Stomach (tissue), 9 donors: ENCODE results near the gene CDC37L1. TPM values are rescaled to one million over a fixed set of nuclear protein-coding genes. Genes with fewer than 3 reads are reported as not detected.
A peak's percentile ranks its signal among the peaks of the same experiment; 100 is the strongest.

Experiments
- DNase-seq, 2 donors: peaks; one replicate each; pipeline versions ENCODE4 v3.0.0 to v3.0.0-alpha.2; 2013 to 2019
- H3K27ac ChIP-seq, 5 donors: fragments of 200-600 bp in 4 of 5; sonication (generic) in 4 of 5; one replicate each; pipeline ENCODE4 v1.5.1; 2013 to 2019; ENCODE audit warnings: mild to moderate bottlenecking in 1 of 5, moderate library complexity in 1 of 5
- H3K27me3 ChIP-seq, 3 donors: fragments of 200-600 bp; sonication (generic); one replicate each; pipeline ENCODE4 v1.5.1; 2017 to 2019; ENCODE audit warnings: mixed run types in 1 of 3
- H3K36me3 ChIP-seq, 4 donors: fragments of 200-600 bp; sonication (generic); 1 replicate in 3 of 4; 2 replicates in 1 of 4; pipeline ENCODE4 v1.5.1; 2016 to 2019
- H3K4me1 ChIP-seq, 4 donors: fragments of 200-600 bp; sonication (generic); one replicate each; pipeline ENCODE4 v1.5.1; 2016 to 2019
- H3K4me3 ChIP-seq, 4 donors: fragments of 200-600 bp; sonication (generic) in 3 of 4; one replicate each; pipeline ENCODE4 v1.5.1; 2016 to 2019; ENCODE audit warnings: mild to moderate bottlenecking in 1 of 4
- H3K9me3 ChIP-seq, 4 donors: fragments of 200-600 bp; sonication (generic); one replicate each; pipeline ENCODE4 v1.5.1; 2016 to 2019
- EP300 ChIP-seq: sonication (generic); formaldehyde crosslinking; IDR thresholded peaks from one replicate; pipeline ENCODE4 v1.6.1; 2017; ENCODE audit warnings: antibody characterized with exemption
- POLR2A ChIP-seq, 4 donors: fragments of 450-650 bp; IDR thresholded peaks; one replicate each; pipeline ENCODE4 v1.6.1; 2016; ENCODE audit warnings: antibody characterized with exemption in 4 of 4, control low read depth in 2 of 4, mild to moderate bottlenecking in 1 of 4, moderate library complexity in 1 of 4
- POLR2AphosphoS5 ChIP-seq, 3 donors: sonication (generic); formaldehyde crosslinking; IDR thresholded peaks; one replicate each; pipeline ENCODE4 v1.6.1; 2016; ENCODE audit warnings: antibody characterized with exemption in 3 of 3
- WGBS, 5 donors: extraction: QIAGEN DNeasy Blood & Tissue Kit in 3 of 5; methylation state at CpG; one replicate each; pipeline versions ENCODE4 v1.1.5 to v1.1.7; 2013 to 2018; 5-methylcytosine and 5-hydroxymethylcytosine counted together
- intact Hi-C: fragments of 100-400 bp; cut with DNase I; formaldehyde crosslinking; loops from one replicate; pipeline ENCODE4 v1.15.1; 2023; ENCODE audit warnings: low total_unique reads
- polyA plus RNA-seq, 3 donors: library from polyadenylated mRNA; stranded (reverse); fragments of 200-250 nt; gene quantifications; one replicate each; pipeline ENCODE4 v1.2.3, GENCODE V29; 2013
- total RNA-seq, 5 donors: library from RNA; depleted of rRNA; stranded (reverse); fragments of >200 nt; gene quantifications; one replicate each; pipeline versions ENCODE4 v1.1.0 to v1.2.3, GENCODE V29; 2014 to 2016
- TF ChIP-seq, protein P1 (sequence below), 7 experiments: fragments of 450-650 bp in 4 of 7; fragments of 200-600 bp in 3 of 7; sonication (generic) in 3 of 7; IDR thresholded peaks; one replicate each; pipeline ENCODE4 v1.5.1; 2016 to 2019; ENCODE audit warnings: antibody characterized with exemption in 7 of 7, control low read depth in 2 of 7, mild to moderate bottlenecking in 1 of 7
- donor health status: healthy with polysubstance abuse.
- donor health status: Bipolar disorder and iron deficiency.
- donor health status: healthy.

CDC37L1 gene
- total and polyA plus RNA-seq, 8 donors, result 3.5 to 56.7 (median 20.7) TPM

DNA sequence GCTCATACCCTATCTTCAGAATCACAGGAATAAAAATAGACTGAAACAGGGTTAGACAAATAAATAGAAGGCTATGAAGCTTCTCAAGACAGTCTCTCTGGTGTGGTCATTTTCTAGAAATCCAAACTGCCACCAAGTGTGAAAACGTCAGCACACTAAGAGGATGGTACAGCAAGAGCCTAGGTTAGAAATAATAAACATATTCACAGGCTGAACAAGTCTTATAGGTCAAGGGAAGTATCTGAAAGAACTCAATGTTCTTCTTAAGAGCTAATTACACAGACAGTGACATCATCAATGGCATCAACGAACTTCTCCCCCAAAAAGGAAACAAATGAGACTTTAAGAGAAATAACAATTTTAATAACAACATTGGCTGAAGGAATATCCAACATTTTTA is 39.9 kb upstream of the CDC37L1 start:
- no peak for DNase-seq
- TF ChIP-seq POLR2AphosphoS5 (IDR thresholded peaks at IDR 0.05), result no peak
- no peak for TF ChIP-seq EP300
- TF ChIP-seq, protein P1, sequence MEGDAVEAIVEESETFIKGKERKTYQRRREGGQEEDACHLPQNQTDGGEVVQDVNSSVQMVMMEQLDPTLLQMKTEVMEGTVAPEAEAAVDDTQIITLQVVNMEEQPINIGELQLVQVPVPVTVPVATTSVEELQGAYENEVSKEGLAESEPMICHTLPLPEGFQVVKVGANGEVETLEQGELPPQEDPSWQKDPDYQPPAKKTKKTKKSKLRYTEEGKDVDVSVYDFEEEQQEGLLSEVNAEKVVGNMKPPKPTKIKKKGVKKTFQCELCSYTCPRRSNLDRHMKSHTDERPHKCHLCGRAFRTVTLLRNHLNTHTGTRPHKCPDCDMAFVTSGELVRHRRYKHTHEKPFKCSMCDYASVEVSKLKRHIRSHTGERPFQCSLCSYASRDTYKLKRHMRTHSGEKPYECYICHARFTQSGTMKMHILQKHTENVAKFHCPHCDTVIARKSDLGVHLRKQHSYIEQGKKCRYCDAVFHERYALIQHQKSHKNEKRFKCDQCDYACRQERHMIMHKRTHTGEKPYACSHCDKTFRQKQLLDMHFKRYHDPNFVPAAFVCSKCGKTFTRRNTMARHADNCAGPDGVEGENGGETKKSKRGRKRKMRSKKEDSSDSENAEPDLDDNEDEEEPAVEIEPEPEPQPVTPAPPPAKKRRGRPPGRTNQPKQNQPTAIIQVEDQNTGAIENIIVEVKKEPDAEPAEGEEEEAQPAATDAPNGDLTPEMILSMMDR (IDR thresholded peaks at IDR 0.05), result no peak
- TF ChIP-seq POLR2A (IDR thresholded peaks at IDR 0.05), result no peak
- WGBS, 5 donors, result 60 to 70% (median 66%) methylated on average over 2 of the region's 2 CpGs
- H3K9me3 ChIP-seq, result no peaks in the 10 kb centered on the region
- H3K27me3 ChIP-seq, result no peaks in the 10 kb centered on the region
- H3K27ac ChIP-seq, result no peak overlapping the region
- H3K4me1 ChIP-seq, result no peaks in the 10 kb centered on the region
- H3K36me3 ChIP-seq, result peaks cover 0 to 11% (median 0%) of the 10 kb centered on the region in 4 donors
- intact Hi-C loops, result no loop called here
- no peak overlapping the region for H3K4me3 ChIP-seq

DNA sequence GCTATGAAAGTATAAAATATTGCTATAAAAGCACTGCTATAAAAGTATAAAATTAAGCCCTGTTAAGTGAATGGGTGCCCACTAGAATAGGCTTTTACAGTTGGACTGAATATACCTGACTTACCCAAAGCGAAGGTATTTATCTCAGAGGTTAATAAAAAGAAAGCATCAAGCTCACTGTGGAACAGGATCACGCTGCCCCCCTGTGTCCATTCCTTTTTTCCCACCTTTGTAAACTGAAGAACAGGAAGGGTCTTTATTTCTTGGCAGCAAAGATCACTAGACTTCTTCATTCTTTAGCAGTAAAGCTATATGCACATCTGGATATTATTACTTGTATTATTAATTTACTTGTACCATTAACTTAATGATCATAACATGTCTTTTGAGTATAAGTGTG is 39.3 kb upstream of the CDC37L1 start:
- no peaks in the 10 kb centered on the region for H3K4me1 ChIP-seq
- no peaks in the 10 kb centered on the region for H3K27me3 ChIP-seq
- TF ChIP-seq, protein P1 (IDR thresholded peaks at IDR 0.05), result peak in 1 of 7 experiments; percentile 24
- no peak for TF ChIP-seq POLR2A (IDR thresholded peaks at IDR 0.05)
- no peak for TF ChIP-seq POLR2AphosphoS5 (IDR thresholded peaks at IDR 0.05)
- no peak for TF ChIP-seq EP300
- H3K27ac ChIP-seq, result no peak overlapping the region
- peaks cover 0 to 9% (median 0%) of the 10 kb centered on the region in 4 donors for H3K36me3 ChIP-seq
- DNase-seq, result peak; percentile 31 to 55
- 60 to 72% (median 66%) methylated on average over 2 of the region's 2 CpGs for WGBS, 5 donors
- no peak overlapping the region for H3K4me3 ChIP-seq
- intact Hi-C loops, result no loop called here
- no peaks in the 10 kb centered on the region for H3K9me3 ChIP-seq

DNA sequence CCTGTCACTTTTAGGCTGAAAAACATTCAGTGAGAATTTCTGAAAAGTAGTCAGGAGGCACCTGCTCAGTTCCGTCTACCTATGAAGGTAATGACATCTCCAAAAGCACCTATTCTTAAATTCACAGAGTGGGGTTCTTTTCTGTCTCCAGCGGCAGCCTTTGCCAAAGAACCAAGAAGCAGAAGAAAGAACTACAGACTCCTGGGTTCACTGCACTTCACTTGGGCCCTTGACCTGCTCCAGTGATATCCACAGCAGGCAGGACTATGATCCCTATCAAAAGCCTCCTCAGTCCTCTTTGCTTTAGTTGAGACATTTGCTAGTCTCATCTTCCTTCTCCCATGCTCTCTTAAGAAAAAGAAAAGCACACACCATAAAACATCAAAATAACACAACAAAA is 37.0 kb upstream of the CDC37L1 start:
- Histone ChIP-seq H3K27ac (no peak overlapping the region), H3K4me3 (no peak overlapping the region), H3K36me3 (peaks cover 0 to 7% (median 0%) of the 10 kb centered on the region in 4 donors), H3K4me1 (no peaks in the 10 kb centered on the region), H3K9me3 (no peaks in the 10 kb centered on the region), H3K27me3 (no peaks in the 10 kb centered on the region)
- DNase-seq, result no peak
- no peak for TF ChIP-seq EP300
- no peak for TF ChIP-seq POLR2A (IDR thresholded peaks at IDR 0.05)
- TF ChIP-seq POLR2AphosphoS5 (IDR thresholded peaks at IDR 0.05), result no peak
- TF ChIP-seq, protein P1 (IDR thresholded peaks at IDR 0.05), result no peak
- intact Hi-C loops, result no loop called here
- 94 to 98% (median 96%) methylated on average over 2 of the region's 2 CpGs for WGBS, 5 donors

DNA sequence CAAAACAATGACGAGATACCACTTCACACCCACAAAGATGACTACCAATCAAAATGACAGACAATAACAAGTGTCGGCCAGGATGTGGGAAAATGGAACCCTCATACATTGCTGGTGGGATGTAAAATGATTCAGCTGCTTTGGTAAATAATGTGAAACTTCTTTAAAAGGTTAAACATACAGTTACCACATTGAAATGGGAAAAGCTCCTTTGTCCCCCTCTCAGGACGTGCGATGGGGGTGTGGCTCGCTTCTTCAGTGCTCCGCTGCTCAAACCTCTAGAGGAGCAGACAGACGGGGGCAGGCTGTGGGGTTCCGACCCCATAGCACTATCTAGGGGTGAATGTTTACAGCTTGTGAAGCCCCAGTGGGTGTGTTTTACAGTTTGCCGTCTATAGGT is 25.3 kb upstream of the CDC37L1 start:
- H3K36me3 ChIP-seq, result peaks cover 0 to 15% (median 3%) of the 10 kb centered on the region in 4 donors
- H3K4me3 ChIP-seq, result no peak overlapping the region
- WGBS, 5 donors, result 74 to 91% (median 89%) methylated on average over 8 to 9 of the region's 9 CpGs
- no peak for DNase-seq
- H3K27ac ChIP-seq, result no peak overlapping the region
- H3K27me3 ChIP-seq, result no peaks in the 10 kb centered on the region
- H3K9me3 ChIP-seq, result no peaks in the 10 kb centered on the region
- peaks cover 0 to 13% (median 8%) of the 10 kb centered on the region in 4 donors for H3K4me1 ChIP-seq
- intact Hi-C loops, result no loop called here
- TF ChIP-seq, protein P1 (IDR thresholded peaks at IDR 0.05), result no peak
- TF ChIP-seq EP300 (no peak), POLR2AphosphoS5 (IDR thresholded peaks at IDR 0.05) (no peak), POLR2A (IDR thresholded peaks at IDR 0.05) (no peak)
